Measurements from ENCODE around the gene CYGB. TPM values are rescaled to one million over a fixed set of nuclear protein-coding genes. Genes with fewer than 3 reads are reported as not detected.
"Not testable (repeated sequence)": the region's sequence is repeated elsewhere in the genome, so short reads cannot be mapped to it uniquely, and the experiment has no call there.

Gene CYGB
- total RNA-seq, 1 experiment from 2014 or later, result 0.62 TPM

GRCh38 chr17:76567634-76568432 lies 30.3 kb upstream of the CYGB start:
- DNase-seq (ENCODE audit: low read depth), result peak; percentile 46

- DNase-seq (ENCODE audit: low read depth), result no peak
Measured at GRCh38 chr17:76566988-76567431, 29.5 kb upstream of the CYGB start.

- no peak for DNase-seq (ENCODE audit: low read depth)
Measured at GRCh38 chr17:76566613-76566943, 29.1 kb upstream of the CYGB start.

- DNase-seq (ENCODE audit: low read depth), result no peak
Measured at GRCh38 chr17:76565728-76566612, 28.5 kb upstream of the CYGB start.

DNA sequence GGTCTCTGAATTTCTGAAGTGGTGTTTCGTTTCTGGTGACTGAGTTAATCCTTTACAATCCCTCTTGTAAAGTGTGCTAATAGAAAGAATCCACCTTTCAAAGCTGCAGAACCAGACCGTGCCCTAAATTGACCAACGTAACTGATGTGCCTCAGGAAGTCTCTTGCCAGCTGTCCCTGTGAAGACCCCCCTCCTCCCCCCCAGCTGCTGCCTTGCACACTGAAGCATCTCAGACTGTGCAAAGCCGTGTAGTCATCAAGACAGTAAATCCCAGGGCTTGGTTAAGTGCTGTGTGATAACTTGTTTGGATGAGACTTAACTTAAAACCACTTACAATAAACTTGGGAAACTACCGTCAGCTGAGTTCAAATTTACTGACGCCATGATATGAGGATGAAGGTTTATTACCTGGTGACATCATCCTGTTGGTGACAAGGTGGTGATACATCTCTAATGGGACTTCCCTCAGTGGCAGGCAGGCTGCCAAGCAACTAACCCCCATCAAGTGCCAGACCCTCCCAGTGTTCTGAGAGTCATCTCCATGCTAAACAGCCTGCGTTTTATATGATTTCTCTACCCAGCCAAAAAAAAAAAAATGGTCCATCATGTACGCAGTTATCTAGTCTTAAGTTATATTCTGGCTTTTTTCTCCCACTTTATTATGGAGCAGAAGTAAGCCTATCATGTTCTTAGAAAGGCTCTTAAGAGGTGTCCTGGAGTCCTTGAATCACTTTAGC lies 27.6 kb upstream of the CYGB start:
- DNase-seq (ENCODE audit: low read depth), result peak; percentile 77

DNA sequence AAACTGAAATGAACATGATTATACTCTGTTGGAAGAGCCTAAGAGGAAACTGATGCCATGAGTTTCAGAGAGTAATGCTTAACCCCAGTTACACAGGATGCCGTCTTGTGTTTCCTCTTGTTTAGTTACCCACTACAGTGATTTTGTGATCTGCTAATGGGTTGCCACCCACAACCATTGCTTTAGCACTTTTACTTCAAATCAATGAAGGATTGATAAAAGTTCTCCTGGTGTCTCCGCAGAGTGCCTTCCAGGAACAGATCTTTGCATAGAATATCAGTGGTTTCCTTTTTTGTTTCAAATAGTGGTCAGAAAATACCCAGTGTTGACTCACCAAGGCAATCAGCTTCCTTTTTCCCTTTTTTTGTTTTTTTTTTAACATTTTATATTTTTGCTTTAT lies 25.9 kb upstream of the CYGB start:
- not testable (repeated sequence) for DNase-seq (ENCODE audit: low read depth)

DNA sequence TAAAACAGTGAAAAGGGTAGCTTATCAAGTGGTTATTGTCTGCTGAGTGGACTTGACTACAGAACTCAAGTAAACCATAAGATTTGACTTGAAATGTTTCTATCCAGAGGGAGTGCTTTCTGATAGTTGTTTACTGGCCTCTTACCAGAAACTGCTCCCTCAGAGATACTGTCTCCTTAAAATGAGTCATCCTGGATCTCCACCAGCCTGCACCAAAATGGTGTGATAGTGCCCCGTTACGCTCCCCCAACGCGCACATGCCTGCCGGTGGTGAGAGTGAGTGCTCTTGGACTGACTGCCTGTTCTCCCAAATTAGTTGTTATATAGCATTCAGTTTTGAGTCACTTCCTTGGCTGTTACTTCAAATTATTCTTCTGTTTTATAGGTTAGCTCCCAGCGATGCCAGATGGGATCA lies 25.2 kb upstream of the CYGB start:
- peak; percentile 95 for DNase-seq (ENCODE audit: low read depth)

GRCh38 chr17:76561799-76562268 lies 24.3 kb upstream of the CYGB start:
- DNase-seq (ENCODE audit: low read depth), result peak; percentile 83

GRCh38 chr17:76561332-76561731 lies 23.8 kb upstream of the CYGB start:
- peak; percentile 75 for DNase-seq (ENCODE audit: low read depth)

- DNase-seq (ENCODE audit: low read depth), result no peak
Measured at GRCh38 chr17:76560877-76561221, 23.3 kb upstream of the CYGB start.

DNA sequence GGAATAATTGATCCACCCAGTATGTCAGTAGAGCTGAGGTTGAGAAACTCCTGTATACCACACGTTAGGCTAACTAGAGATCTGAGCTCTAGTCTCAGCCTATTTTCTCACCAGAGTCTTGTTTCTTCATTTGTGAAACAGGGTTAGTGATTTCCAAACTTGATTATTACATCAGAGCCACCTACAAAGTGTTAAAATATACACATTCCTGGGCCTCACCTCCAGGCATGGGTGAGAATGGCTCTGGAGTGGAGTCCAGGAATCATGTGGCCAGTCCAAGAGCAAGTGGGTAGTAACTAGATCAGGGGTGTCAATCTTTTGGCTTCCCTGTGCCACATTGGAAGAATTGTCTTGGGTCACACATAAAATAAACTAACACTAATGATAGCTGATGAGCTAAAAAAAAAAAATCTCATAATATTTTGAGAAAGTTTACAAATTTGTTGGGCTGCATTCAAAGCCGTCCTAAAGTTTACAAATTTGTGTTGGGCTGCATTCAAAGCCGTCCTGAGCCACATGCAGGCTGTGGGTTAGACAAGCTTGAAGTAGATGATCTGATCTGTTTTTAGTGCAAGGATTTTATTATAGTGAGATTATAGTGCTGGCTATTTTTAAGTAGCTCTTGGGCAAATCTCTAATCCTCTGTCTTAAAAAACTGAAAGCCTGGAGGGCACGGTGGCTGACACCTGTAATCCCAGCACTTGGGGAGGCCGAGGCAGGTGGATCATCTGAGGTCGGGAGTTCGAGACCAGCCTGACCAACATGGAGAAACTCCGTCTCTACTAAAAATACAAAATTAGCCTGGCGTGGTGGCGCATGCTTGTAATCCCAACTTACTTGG lies 22.7 kb upstream of the CYGB start:
- DNase-seq (ENCODE audit: low read depth), result no peak

DNA sequence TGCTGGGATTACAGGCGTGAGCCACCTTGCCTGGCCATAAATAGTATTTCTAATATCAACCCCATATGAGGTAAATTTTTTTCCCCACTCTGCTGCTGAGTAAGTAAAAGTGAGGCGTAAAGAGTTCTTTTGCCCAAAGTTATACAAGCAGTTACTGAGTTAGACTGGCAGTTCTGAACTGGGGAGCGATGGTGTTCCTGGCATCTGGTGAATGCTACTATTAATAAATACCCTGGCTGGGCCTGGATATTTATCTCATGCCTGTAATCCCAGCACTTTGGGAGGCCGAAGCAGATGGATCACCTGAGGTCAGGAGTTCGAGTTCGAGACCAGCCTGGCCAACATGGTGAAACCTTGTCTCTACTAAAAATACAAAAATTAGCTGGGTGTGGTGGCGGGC lies 22.0 kb upstream of the CYGB start:
- DNase-seq (ENCODE audit: low read depth), result not testable (repeated sequence)

DNA sequence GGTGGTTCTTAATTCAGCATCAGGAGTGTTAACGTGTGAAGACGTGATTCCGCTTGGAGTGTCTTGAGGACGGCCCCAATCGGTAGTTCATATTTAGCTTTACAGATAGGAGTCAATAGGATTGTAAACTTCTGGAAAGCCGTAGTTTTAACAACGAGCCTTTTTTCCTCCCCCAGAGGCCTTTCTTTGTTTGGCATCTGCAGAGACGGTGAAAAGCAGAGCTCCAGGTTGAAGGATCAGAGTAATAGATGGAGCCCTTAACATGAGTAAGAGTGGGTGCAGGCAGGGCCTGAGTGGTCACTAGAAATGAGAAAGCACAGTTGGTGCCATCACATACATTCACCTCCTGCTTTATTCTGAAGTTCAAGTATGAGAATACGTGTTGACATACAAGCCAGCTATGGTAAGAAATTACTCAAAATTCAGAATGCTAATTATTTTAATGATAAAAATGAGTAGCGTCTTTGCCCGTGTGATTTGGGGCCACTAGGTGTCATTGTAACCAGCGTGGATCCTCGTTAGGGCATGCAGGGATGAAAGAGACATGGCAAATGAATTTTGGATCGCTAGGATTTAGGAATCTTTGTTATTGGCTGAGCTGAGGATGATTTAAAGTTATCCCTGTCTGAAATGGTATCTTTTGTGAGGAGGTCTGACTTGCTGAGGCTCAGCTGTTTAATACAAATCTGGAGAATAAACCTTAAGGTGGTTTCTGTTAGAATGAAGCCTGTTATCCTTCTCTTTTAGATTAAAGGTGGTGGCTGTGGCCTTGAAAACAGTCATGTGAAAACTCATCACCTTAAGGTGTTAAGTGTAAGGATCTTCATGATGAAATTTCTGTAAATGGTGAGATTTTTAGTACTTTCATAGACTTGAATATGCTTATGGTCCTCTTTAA lies 20.9 kb upstream of the CYGB start:
- peak; percentile 44 for DNase-seq (ENCODE audit: low read depth)

- DNase-seq (ENCODE audit: low read depth), result peak; percentile 93
Measured at GRCh38 chr17:76557368-76558197, 20.1 kb upstream of the CYGB start.

- DNase-seq (ENCODE audit: low read depth), result no peak
Measured at GRCh38 chr17:76556765-76557367, 19.4 kb upstream of the CYGB start.

GRCh38 chr17:76554131-76554530 lies 16.6 kb upstream of the CYGB start:
- no peak for DNase-seq (ENCODE audit: low read depth)

GRCh38 chr17:76553178-76553908 lies 15.8 kb upstream of the CYGB start:
- DNase-seq (ENCODE audit: low read depth), result no peak

DNA sequence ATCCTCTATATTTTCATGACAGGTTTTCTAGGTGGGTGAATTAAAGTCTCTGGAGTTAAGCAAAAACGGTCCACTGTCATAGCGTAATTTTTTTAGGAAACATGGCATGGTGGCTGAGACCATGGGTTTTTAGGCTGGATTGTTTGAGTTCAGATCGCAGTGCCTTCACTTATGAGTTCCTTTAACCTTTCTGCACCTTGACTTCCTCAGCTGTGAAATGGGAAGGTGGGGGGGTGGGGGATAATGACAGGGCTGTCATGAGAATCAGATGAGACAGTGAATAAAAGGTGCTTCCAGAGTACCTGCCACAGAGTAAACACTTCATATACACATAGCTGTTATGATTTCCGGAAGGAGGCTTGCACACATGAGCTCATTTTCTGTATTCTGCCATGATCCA lies 14.2 kb upstream of the CYGB start:
- DNase-seq (ENCODE audit: low read depth), result no peak
